NT2/D1 (cell line): Measurements from ENCODE around the gene ZNF768.

Experiments
- SUZ12 ChIP-seq: IDR thresholded peaks from 2 replicates; pipeline ENCODE4 v1.6.1; 2011; ENCODE audit not compliant: insufficient read length, insufficient read depth; ENCODE audit errors: extremely low read depth
- YY1 ChIP-seq: IDR thresholded peaks from 2 replicates; pipeline ENCODE4 v1.6.1; 2011; ENCODE audit not compliant: insufficient read length, insufficient read depth
- ZNF274 ChIP-seq: IDR thresholded peaks from 2 replicates; pipeline ENCODE4 v1.6.1; 2011; ENCODE audit warnings: mild to moderate bottlenecking, low read depth, low read length

- TF ChIP-seq ZNF274, result no peak
- TF ChIP-seq YY1, result no peak
- no peak for TF ChIP-seq SUZ12
These were observed 17.1 kb downstream of the ZNF768 start for GRCh38 chr16:30509081-30509765.
